HTR-8/SVneo (cell line): ENCODE measurements around the gene ENPP3.

Experiments used
- DNase-seq: peaks from one replicate; pipeline ENCODE4 v3.0.0; 2011; ENCODE audit warnings: low spot score, mixed read lengths; ENCODE audit not compliant: insufficient read length
- FAIRE-seq: peaks from 2 replicates; lab custom pipeline; 2011; peaks lifted over from hg19 to GRCh38; lab: Jason Lieb, UNC

ENPP3 gene

GRCh38 chr6:131784561-131784960, 147.5 kb downstream of the ENPP3 start:
- DNase-seq (no peak), FAIRE-seq (no peak)

GRCh38 chr6:131787079-131787478, 150.0 kb downstream of the ENPP3 start:
- FAIRE-seq (no peak), DNase-seq (no peak)

GRCh38 chr6:131787766-131788712, 150.9 kb downstream of the ENPP3 start:
- no peak for FAIRE-seq
- DNase-seq = no peak

- FAIRE-seq (no peak), DNase-seq (no peak)
Observed at GRCh38 chr6:131789219-131789618, 152.1 kb downstream of the ENPP3 start.

- no peak for DNase-seq
- FAIRE-seq = no peak
Observed at GRCh38 chr6:131791476-131791875, 154.4 kb downstream of the ENPP3 start.

- DNase-seq (no peak), FAIRE-seq (no peak)
Observed at GRCh38 chr6:131792091-131792496, 155.0 kb downstream of the ENPP3 start.

- no peak for FAIRE-seq
Observed at GRCh38 chr6:131795366-131795765, 158.3 kb downstream of the ENPP3 start.

More at GRCh38 chr6:131795366-131795765, 158.3 kb downstream of the ENPP3 start:
- DNase-seq = no peak
